HepG2 (cell line): ENCODE measurements around the gene SEC24B. TPM values are rescaled to one million over a fixed set of nuclear protein-coding genes. Genes with fewer than 3 reads are reported as not detected.

ENCODE experiments used
- ATF1 ChIP-seq: IDR thresholded peaks from 2 replicates; pipeline ENCODE4 v1.6.1; 2016; ENCODE audit warnings: mild to moderate bottlenecking, control low read depth
- DZIP1 ChIP-seq: sonication (generic); formaldehyde crosslinking; IDR thresholded peaks from 2 replicates; pipeline ENCODE4 v1.5.0; 2020; ENCODE audit warnings: mild to moderate bottlenecking, missing genetic modification reagents
- PRMT3 ChIP-seq: sonication (generic); formaldehyde crosslinking; IDR thresholded peaks from 2 replicates; pipeline ENCODE4 v1.8.1; 2022; ENCODE audit warnings: low read depth, mild to moderate bottlenecking, moderate library complexity, missing genetic modification reagents, borderline replicate concordance
- TBL1XR1 ChIP-seq: fragments of 150-350 bp; IDR thresholded peaks from 2 replicates; pipeline ENCODE4 v1.6.1; 2014; ENCODE audit warnings: borderline replicate concordance, low read length; ENCODE audit not compliant: partially characterized antibody
- ZFX ChIP-seq: sonication (generic); formaldehyde crosslinking; IDR thresholded peaks from 2 replicates; pipeline ENCODE4 v1.4.0; 2020; ENCODE audit warnings: mild to moderate bottlenecking, low read depth, missing genetic modification reagents, moderate library complexity
- ZNF18 ChIP-seq: sonication (generic); formaldehyde crosslinking; IDR thresholded peaks from 2 replicates; pipeline ENCODE4 v1.8.0; 2022; ENCODE audit warnings: mild to moderate bottlenecking, missing genetic modification reagents; ENCODE audit not compliant: insufficient replicate concordance
- ZNF7 ChIP-seq: IDR thresholded peaks from 2 replicates; pipeline ENCODE4 v1.6.1; 2016; ENCODE audit warnings: missing biosample characterization, missing genetic modification reagents
- ZNF768 ChIP-seq: sonication (generic); formaldehyde crosslinking; IDR thresholded peaks from 2 replicates; pipeline ENCODE4 v1.4.0; 2020; ENCODE audit warnings: missing genetic modification reagents
- ZNF839 ChIP-seq: sonication (generic); formaldehyde crosslinking; IDR thresholded peaks from 2 replicates; pipeline ENCODE4 v1.4.0; 2020; ENCODE audit warnings: missing genetic modification reagents, mild to moderate bottlenecking, borderline replicate concordance
- ZSCAN21 ChIP-seq: sonication (generic); formaldehyde crosslinking; IDR thresholded peaks from 2 replicates; pipeline ENCODE4 v1.8.0; 2022; ENCODE audit warnings: mild to moderate bottlenecking, missing genetic modification reagents, moderate library complexity, borderline replicate concordance
- ZSCAN29 ChIP-seq: sonication (generic); formaldehyde crosslinking; conservative IDR thresholded peaks from 2 replicates; pipeline ENCODE4 v1.4.0; 2020; ENCODE audit warnings: mild to moderate bottlenecking, missing genetic modification reagents
- polyA plus RNA-seq, 8 experiments: library from polyadenylated mRNA; depleted of rRNA in 3 of 8; stranded (reverse) in 7 of 8; unstranded in 1 of 8; fragments of >200 nt; fragmentation: Illumina TruSeq in 4 of 8; extraction: Trizol in 4 of 8; gene quantifications; 2 replicates each; pipeline versions ENCODE4 v1.2.1 to v1.2.3, GENCODE V29; 2011 to 2016; ENCODE audit warnings: low read depth in 4 of 8, missing spikeins in 1 of 8, mixed read lengths in 1 of 8; ENCODE audit not compliant: insufficient read depth in 1 of 8
- total RNA-seq, 5 experiments: library from RNA; depleted of rRNA; stranded (reverse); fragments of >200 nt; fragmentation: Illumina TruSeq; extraction: Trizol; gene quantifications; 2 replicates each; pipeline ENCODE4 v1.2.3, GENCODE V29; 2016; ENCODE audit warnings: low read depth in 1 of 5
- TF ChIP-seq, protein P1 (sequence below): sonication (generic); formaldehyde crosslinking; IDR thresholded peaks from 2 replicates; pipeline ENCODE4 v1.8.1; 2023; ENCODE audit warnings: missing genetic modification reagents, inconsistent platforms, borderline replicate concordance
- TF ChIP-seq, protein P2 (sequence below): sonication (generic); formaldehyde crosslinking; IDR thresholded peaks from 2 replicates; pipeline ENCODE4 v1.4.0; 2020; ENCODE audit warnings: mild to moderate bottlenecking, missing genetic modification reagents
- TF ChIP-seq, protein P3 (sequence below): sonication (generic); formaldehyde crosslinking; IDR thresholded peaks from 2 replicates; pipeline ENCODE4 v1.9.0; 2022; ENCODE audit warnings: missing genetic modification reagents, mild to moderate bottlenecking, borderline replicate concordance

The SEC24B gene
- total and polyA plus RNA-seq, 2 of the 13 experiments (the other 11 are each of a cell fraction or from before 2014, with no cell fraction given) = 14.6 to 39.0 TPM

DNA sequence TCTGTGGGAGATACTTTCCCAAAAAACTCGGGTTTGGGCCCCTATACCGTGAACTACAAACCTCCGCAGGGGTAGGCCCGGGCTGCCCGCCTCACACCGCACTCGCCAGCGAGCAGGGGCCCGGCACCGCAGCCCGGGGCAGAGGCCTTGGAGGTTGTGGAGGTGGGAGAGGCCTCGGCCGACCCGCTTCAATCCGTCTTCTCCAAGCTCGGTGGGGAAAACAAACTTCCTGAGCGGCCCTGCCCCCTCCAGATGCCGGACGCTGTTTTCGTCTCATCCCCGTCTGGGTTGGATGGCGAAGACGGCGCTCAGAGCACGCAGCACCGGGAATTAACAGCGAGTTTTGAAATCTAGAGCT, 126.0 kb downstream of the SEC24B start (continued):
- TF ChIP-seq DZIP1 (CRISPR knock-in tag) (no peak), PRMT3 (CRISPR knock-in tag) (no peak), TBL1XR1 (no peak), ZNF768 (CRISPR knock-in tag) (no peak), ATF1 (no peak), ZNF7 (no peak), ZSCAN29 (CRISPR knock-in tag) (no peak), ZNF18 (no peak), ZFX (CRISPR knock-in tag) (peak; percentile 47), ZSCAN21 (CRISPR knock-in tag) (no peak), ZNF839 (CRISPR knock-in tag) (no peak)
- TF ChIP-seq, protein P1, sequence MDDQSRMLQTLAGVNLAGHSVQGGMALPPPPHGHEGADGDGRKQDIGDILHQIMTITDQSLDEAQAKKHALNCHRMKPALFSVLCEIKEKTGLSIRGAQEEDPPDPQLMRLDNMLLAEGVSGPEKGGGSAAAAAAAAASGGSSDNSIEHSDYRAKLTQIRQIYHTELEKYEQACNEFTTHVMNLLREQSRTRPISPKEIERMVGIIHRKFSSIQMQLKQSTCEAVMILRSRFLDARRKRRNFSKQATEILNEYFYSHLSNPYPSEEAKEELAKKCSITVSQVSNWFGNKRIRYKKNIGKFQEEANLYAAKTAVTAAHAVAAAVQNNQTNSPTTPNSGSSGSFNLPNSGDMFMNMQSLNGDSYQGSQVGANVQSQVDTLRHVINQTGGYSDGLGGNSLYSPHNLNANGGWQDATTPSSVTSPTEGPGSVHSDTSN = no peak
- TF ChIP-seq, protein P2, sequence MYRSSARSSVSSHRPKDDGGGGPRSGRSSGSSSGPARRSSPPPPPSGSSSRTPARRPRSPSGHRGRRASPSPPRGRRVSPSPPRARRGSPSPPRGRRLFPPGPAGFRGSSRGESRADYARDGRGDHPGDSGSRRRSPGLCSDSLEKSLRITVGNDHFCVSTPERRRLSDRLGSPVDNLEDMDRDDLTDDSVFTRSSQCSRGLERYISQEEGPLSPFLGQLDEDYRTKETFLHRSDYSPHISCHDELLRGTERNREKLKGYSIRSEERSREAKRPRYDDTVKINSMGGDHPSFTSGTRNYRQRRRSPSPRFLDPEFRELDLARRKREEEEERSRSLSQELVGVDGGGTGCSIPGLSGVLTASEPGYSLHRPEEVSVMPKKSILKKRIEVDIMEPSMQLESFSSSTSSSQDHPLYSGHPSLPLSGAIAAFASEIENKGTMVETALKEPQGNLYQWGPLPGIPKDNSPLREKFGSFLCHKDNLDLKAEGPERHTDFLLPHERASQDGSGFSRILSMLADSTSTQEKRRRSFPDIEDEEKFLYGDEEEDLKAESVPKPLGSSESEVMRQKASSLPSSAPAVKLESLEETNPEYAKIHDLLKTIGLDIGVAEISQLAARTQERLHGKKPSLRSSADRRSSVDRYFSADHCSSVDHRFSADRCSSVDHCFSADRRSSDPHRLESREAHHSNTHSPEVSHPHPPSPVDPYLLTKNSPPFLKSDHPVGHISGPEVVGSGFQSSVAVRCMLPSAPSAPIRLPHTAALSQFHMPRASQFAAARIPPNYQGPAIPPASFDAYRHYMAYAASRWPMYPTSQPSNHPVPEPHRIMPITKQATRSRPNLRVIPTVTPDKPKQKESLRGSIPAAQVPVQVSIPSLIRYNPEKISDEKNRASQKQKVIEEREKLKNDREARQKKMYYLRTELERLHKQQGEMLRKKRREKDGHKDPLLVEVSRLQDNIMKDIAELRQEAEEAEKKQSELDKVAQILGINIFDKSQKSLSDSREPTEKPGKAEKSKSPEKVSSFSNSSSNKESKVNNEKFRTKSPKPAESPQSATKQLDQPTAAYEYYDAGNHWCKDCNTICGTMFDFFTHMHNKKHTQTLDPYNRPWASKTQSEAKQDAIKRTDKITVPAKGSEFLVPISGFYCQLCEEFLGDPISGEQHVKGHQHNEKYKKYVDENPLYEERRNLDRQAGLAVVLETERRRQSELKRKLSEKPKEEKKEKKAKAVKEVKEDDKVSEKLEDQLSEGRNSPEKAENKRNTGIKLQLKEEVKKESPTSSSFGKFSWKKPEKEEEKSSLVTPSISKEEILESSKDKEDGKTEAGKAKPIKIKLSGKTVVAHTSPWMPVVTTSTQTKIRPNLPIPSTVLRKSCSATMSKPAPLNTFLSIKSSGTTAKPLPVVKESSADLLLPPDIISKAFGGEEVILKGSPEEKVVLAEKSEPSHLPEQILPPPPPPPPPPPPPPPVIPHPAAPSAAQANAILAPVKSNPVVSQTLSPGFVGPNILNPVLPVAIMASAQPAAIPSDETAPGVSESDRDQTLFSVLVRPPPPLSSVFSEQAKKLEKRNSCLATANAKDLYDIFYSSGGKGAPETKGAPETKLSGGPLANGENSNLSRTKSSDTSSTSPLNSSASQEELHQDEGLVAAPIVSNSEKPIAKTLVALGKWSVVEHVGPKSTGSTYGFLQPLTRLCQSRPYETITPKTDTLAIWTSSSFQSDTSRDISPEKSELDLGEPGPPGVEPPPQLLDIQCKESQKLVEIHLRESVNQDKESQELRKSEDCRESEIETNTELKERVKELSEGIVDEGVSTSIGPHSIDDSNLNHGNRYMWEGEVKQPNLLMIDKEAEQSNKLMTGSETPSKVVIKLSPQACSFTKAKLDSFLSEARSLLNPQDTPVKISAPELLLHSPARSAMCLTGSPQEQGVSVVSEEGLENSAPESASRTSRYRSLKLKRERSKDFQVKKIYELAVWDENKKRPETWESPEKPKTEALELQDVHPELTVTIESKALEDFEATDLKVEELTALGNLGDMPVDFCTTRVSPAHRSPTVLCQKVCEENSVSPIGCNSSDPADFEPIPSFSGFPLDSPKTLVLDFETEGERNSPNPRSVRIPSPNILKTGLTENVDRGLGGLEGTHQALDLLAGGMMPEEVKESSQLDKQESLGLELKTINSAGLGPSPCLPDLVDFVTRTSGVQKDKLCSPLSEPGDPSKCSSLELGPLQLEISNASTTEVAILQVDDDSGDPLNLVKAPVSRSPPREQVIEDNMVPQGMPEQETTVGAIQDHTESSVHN = no peak
- TF ChIP-seq, protein P3, sequence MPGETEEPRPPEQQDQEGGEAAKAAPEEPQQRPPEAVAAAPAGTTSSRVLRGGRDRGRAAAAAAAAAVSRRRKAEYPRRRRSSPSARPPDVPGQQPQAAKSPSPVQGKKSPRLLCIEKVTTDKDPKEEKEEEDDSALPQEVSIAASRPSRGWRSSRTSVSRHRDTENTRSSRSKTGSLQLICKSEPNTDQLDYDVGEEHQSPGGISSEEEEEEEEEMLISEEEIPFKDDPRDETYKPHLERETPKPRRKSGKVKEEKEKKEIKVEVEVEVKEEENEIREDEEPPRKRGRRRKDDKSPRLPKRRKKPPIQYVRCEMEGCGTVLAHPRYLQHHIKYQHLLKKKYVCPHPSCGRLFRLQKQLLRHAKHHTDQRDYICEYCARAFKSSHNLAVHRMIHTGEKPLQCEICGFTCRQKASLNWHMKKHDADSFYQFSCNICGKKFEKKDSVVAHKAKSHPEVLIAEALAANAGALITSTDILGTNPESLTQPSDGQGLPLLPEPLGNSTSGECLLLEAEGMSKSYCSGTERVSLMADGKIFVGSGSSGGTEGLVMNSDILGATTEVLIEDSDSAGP (CRISPR knock-in tag) = peak; percentile 56; the same call in 1 of the 2 replicates
